Uterus (tissue), 4 donors: ENCODE data around the gene RAB18. TPM values are rescaled to one million over a fixed set of nuclear protein-coding genes. Genes with fewer than 3 reads are reported as not detected.
"Not testable (repeated sequence)": the region's sequence is repeated elsewhere in the genome, so short reads cannot be mapped to it uniquely, and the experiment has no call there.

Source experiments
- DNase-seq, 2 donors: peaks; one replicate each; pipeline ENCODE4 v3.0.0-alpha.2; 2019 to 2020
- H3K27ac ChIP-seq, 2 donors: fragments of 200-600 bp; sonication (generic); 1 replicate in 1 of 2; 2 replicates in 1 of 2; pipeline ENCODE4 v1.5.1; 2016 to 2018
- H3K27me3 ChIP-seq, 2 donors: fragments of 200-600 bp; sonication (generic); one replicate each; pipeline ENCODE4 v1.5.1; 2018 to 2019; ENCODE audit warnings: control low read depth in 1 of 2
- H3K36me3 ChIP-seq, 2 donors: fragments of 200-600 bp; sonication (generic); one replicate each; pipeline ENCODE4 v1.5.1; 2019; ENCODE audit warnings: control low read depth in 1 of 2
- H3K4me1 ChIP-seq, 2 donors: fragments of 200-600 bp; sonication (generic); one replicate each; pipeline ENCODE4 v1.5.1; 2018 to 2019; ENCODE audit warnings: control low read depth in 1 of 2
- H3K4me3 ChIP-seq, 2 donors: fragments of 200-600 bp; sonication (generic); 1 replicate in 1 of 2; 2 replicates in 1 of 2; pipeline ENCODE4 v1.5.1; 2018 to 2019; ENCODE audit warnings: mild to moderate bottlenecking in 1 of 2
- H3K9me3 ChIP-seq, 2 donors: fragments of 200-600 bp; sonication (generic); one replicate each; pipeline ENCODE4 v1.5.1; 2019; ENCODE audit warnings: control low read depth in 1 of 2
- CTCF ChIP-seq, 4 experiments: fragments of 200-600 bp in 2 of 4; fragments of 450-650 bp in 2 of 4; sonication (generic) in 2 of 4; IDR thresholded peaks; one replicate each; pipeline ENCODE4 v1.5.1; 2016 to 2019; ENCODE audit warnings: antibody characterized with exemption in 4 of 4, mild to moderate bottlenecking in 2 of 4, moderate library complexity in 1 of 4
- POLR2A ChIP-seq, 2 donors: fragments of 450-650 bp; IDR thresholded peaks; one replicate each; pipeline ENCODE4 v1.6.1; 2016; ENCODE audit warnings: antibody characterized with exemption in 2 of 2, mild to moderate bottlenecking in 1 of 2, moderate library complexity in 1 of 2
- intact Hi-C: fragments of 100-400 bp; cut with DNase I; formaldehyde crosslinking; loops from one replicate; pipeline ENCODE4 v1.15.1; 2023; ENCODE audit warnings: low total_unique reads
- total RNA-seq, 4 donors: library from RNA; depleted of rRNA in 3 of 4; stranded (reverse); fragments of >200 nt in 3 of 4; gene quantifications; one replicate each; pipeline versions ENCODE4 v1.1.0 to v1.2.4, GENCODE V29; 2014 to 2023
- donor health status: DM: yes; HTN: yes; CAD: no.

The RAB18 gene
- total RNA-seq, 4 donors from 2014 or later, result 20.6 to 94.4 (median 48.2) TPM

GRCh38 chr10:27463961-27464360 lies 40.1 kb upstream of the RAB18 start:
- Histone ChIP-seq H3K27me3 (no peaks in the 10 kb centered on the region), H3K4me1 (no peaks in the 10 kb centered on the region), H3K27ac (no peak overlapping the region), H3K36me3 (no peaks in the 10 kb centered on the region), H3K9me3 (no peaks in the 10 kb centered on the region), H3K4me3 (no peak overlapping the region)
- intact Hi-C loops, result no loop called here
- TF ChIP-seq CTCF (IDR thresholded peaks at IDR 0.05) (no peak), POLR2A (IDR thresholded peaks at IDR 0.05) (no peak)
- DNase-seq, result no peak

- H3K36me3 ChIP-seq, result no peaks in the 10 kb centered on the region
- no peaks in the 10 kb centered on the region for H3K27me3 ChIP-seq
- H3K4me3 ChIP-seq, result no peak overlapping the region
- H3K27ac ChIP-seq, result no peak overlapping the region
- intact Hi-C loops, result no loop called here
- H3K4me1 ChIP-seq, result no peaks in the 10 kb centered on the region
- no peak for DNase-seq
- no peaks in the 10 kb centered on the region for H3K9me3 ChIP-seq
- TF ChIP-seq CTCF (IDR thresholded peaks at IDR 0.05), result no peak
- no peak for TF ChIP-seq POLR2A (IDR thresholded peaks at IDR 0.05)
Observed at GRCh38 chr10:27464993-27465392, 39.1 kb upstream of the RAB18 start.

- H3K36me3 ChIP-seq, intact Hi-C loops, H3K27ac ChIP-seq: not testable (repeated sequence)
Observed at GRCh38 chr10:27465596-27465995, 38.5 kb upstream of the RAB18 start.

GRCh38 chr10:27470885-27471284 lies 33.2 kb upstream of the RAB18 start:
- TF ChIP-seq CTCF (IDR thresholded peaks at IDR 0.05) (no peak), POLR2A (IDR thresholded peaks at IDR 0.05) (no peak)
- H3K4me1 ChIP-seq, result no peaks in the 10 kb centered on the region
- no peak overlapping the region for H3K4me3 ChIP-seq
- intact Hi-C loops, result no loop called here
- no peaks in the 10 kb centered on the region for H3K36me3 ChIP-seq
- no peak overlapping the region for H3K27ac ChIP-seq
- H3K9me3 ChIP-seq, result no peaks in the 10 kb centered on the region
- no peaks in the 10 kb centered on the region for H3K27me3 ChIP-seq
- no peak for DNase-seq

More at GRCh38 chr10:27465596-27465995, 38.5 kb upstream of the RAB18 start:
- DNase-seq, H3K9me3 ChIP-seq, H3K4me1 ChIP-seq, H3K4me3 ChIP-seq, H3K27me3 ChIP-seq: not testable (repeated sequence)

- no peak overlapping the region for H3K4me3 ChIP-seq
- H3K36me3 ChIP-seq, result no peaks in the 10 kb centered on the region
- H3K27me3 ChIP-seq, result no peaks in the 10 kb centered on the region
- intact Hi-C loops, result no loop called here
- DNase-seq, result no peak
- no peaks in the 10 kb centered on the region for H3K4me1 ChIP-seq
- H3K9me3 ChIP-seq, result no peaks in the 10 kb centered on the region
- no peak for TF ChIP-seq CTCF (IDR thresholded peaks at IDR 0.05)
- no peak for TF ChIP-seq POLR2A (IDR thresholded peaks at IDR 0.05)
- no peak overlapping the region for H3K27ac ChIP-seq
Observed at GRCh38 chr10:27474741-27475140, 29.4 kb upstream of the RAB18 start.

GRCh38 chr10:27479016-27479415 lies 25.1 kb upstream of the RAB18 start:
- intact Hi-C loops, result no loop called here
- H3K36me3 ChIP-seq, result no peaks in the 10 kb centered on the region
- H3K4me1 ChIP-seq, result no peaks in the 10 kb centered on the region
- H3K4me3 ChIP-seq, result no peak overlapping the region
- no peak for DNase-seq
- H3K27ac ChIP-seq, result no peak overlapping the region
- no peaks in the 10 kb centered on the region for H3K9me3 ChIP-seq
- TF ChIP-seq POLR2A (IDR thresholded peaks at IDR 0.05) (no peak), CTCF (IDR thresholded peaks at IDR 0.05) (no peak)
- H3K27me3 ChIP-seq, result no peaks in the 10 kb centered on the region
